GM12878 (cell line): ENCODE data around the gene NMT1. TPM values are rescaled to one million over a fixed set of nuclear protein-coding genes. Genes with fewer than 3 reads are reported as not detected.

ENCODE experiments used
- ATAC-seq: fragments of 200-7000 bp; cut with Tn5 transposase; 3 replicates; pipeline ENCODE4 v1.9.1; 2020; ENCODE audit warnings: mild to moderate bottlenecking, moderate library complexity
- BruUV-seq: library from RNA; stranded (reverse); fragments of 400-500 nt; replicated peaks from 2 replicates; lab custom pipeline; 2021; lab: Mats Ljungman, UMichigan
- CTCF ChIA-PET: fragments of 300-600 bp; sonication (Branson Sonifier 250); formaldehyde crosslinking; extraction: SDS; loops from one replicate; lab custom pipeline; 2021; ENCODE audit warnings: inconsistent platforms; lab: Yijun Ruan, JAX
- POLR2A ChIA-PET: fragments of 350-600 bp; formaldehyde crosslinking; extraction: SDS; loops from one replicate; lab custom pipeline; 2021; ENCODE audit warnings: inconsistent platforms; lab: Charles Lee
- RAD21 ChIA-PET: fragments of 300-600 bp; sonication (Branson Sonifier 250); formaldehyde crosslinking; loops from one replicate; lab custom pipeline; 2023; ENCODE audit warnings: antibody characterized with exemption; ENCODE audit not compliant: unreplicated experiment; lab: Charles Lee
- SMC1A ChIA-PET: fragments of 300-600 bp; sonication (Branson Sonifier 250); formaldehyde crosslinking; loops from one replicate; lab custom pipeline; 2023; ENCODE audit not compliant: unreplicated experiment, uncharacterized antibody; lab: Charles Lee
- DNase-seq: peaks from one replicate; pipeline ENCODE4 v3.0.0-alpha.2; 2011; ENCODE audit warnings: low read depth, low spot score
- FAIRE-seq: peaks from 3 replicates; lab custom pipeline; 2011; peaks lifted over from hg19 to GRCh38; lab: Jason Lieb, UNC
- H2AFZ ChIP-seq: 2 replicates; pipeline ENCODE4 v1.6.0; 2011; ENCODE audit warnings: low read depth, low read length, control low read depth; ENCODE audit not compliant: control insufficient read depth
- H3K27ac ChIP-seq: 2 replicates; pipeline ENCODE4 v1.5.1; 2011; ENCODE audit warnings: control low read depth; ENCODE audit not compliant: control insufficient read depth, insufficient read depth
- H3K27me3 ChIP-seq, 2 experiments: replicated peaks in 1 of 2; 2 replicates each; pipeline versions ENCODE4 v1.6.0 to v1.6.1; 2011; ENCODE audit warnings: low read length in 1 of 2; ENCODE audit not compliant: control insufficient read depth in 2 of 2, insufficient read depth in 2 of 2
- H3K36me3 ChIP-seq, 2 experiments: 2 replicates each; pipeline ENCODE4 v1.5.1; 2011; ENCODE audit warnings: low read length in 1 of 2; ENCODE audit not compliant: control insufficient read depth in 2 of 2, insufficient read depth in 2 of 2
- H3K4me1 ChIP-seq: 2 replicates; pipeline ENCODE4 v1.6.1; 2011; ENCODE audit warnings: mild to moderate bottlenecking, low read length, moderate library complexity, mixed read lengths; ENCODE audit not compliant: control insufficient read depth, insufficient read depth
- H3K4me2 ChIP-seq: 2 replicates; pipeline ENCODE4 v1.6.0; 2011; ENCODE audit warnings: control low read depth; ENCODE audit not compliant: control insufficient read depth, insufficient read depth
- H3K4me3 ChIP-seq: fragments of 200-600 bp; sonication (generic); 2 replicates; pipeline ENCODE4 v1.5.1; 2016
- H3K79me2 ChIP-seq: 2 replicates; pipeline ENCODE4 v1.6.0; 2011; ENCODE audit warnings: low read length; ENCODE audit not compliant: control insufficient read depth, insufficient read depth
- H3K9ac ChIP-seq: 2 replicates; pipeline ENCODE4 v1.8.0; 2011; ENCODE audit warnings: low read length, control low read depth, mixed read lengths; ENCODE audit not compliant: control insufficient read depth, insufficient read depth
- H3K9me3 ChIP-seq: replicated peaks from 3 replicates; pipeline ENCODE4 v1.5.1; 2011; ENCODE audit warnings: mild to moderate bottlenecking, low read length; ENCODE audit not compliant: control insufficient read depth, insufficient read depth
- H4K20me1 ChIP-seq: 2 replicates; pipeline ENCODE4 v1.6.0; 2011; ENCODE audit not compliant: control insufficient read depth, insufficient read depth
- BCL3 ChIP-seq: IDR thresholded peaks from 2 replicates; pipeline ENCODE4 v1.6.1; 2011; ENCODE audit warnings: borderline replicate concordance, low read depth, mild to moderate bottlenecking, moderate library complexity, low read length; ENCODE audit not compliant: insufficient read depth, poor library complexity, severe bottlenecking
- DPF2 ChIP-seq: fragments of 450-650 bp; IDR thresholded peaks from 2 replicates; pipeline ENCODE4 v1.6.1; 2017; ENCODE audit warnings: mild to moderate bottlenecking
- GABPA ChIP-seq: IDR thresholded peaks from 2 replicates; pipeline ENCODE4 v1.6.1; 2014; ENCODE audit warnings: antibody characterized with exemption, low read depth, mild to moderate bottlenecking, inconsistent platforms
- IRF4 ChIP-seq: IDR thresholded peaks from 2 replicates; pipeline ENCODE4 v1.6.1; 2011; ENCODE audit warnings: low read depth, low read length
- NRF1 ChIP-seq: conservative IDR thresholded peaks from 2 replicates; pipeline ENCODE4 v1.6.1; 2011; ENCODE audit warnings: mild to moderate bottlenecking, low read depth, low read length, improper control_type of control experiment
- PKNOX1 ChIP-seq: fragments of 450-650 bp; IDR thresholded peaks from 2 replicates; pipeline ENCODE4 v1.6.1; 2016; ENCODE audit warnings: mild to moderate bottlenecking
- RAD21 ChIP-seq: IDR thresholded peaks from 2 replicates; pipeline ENCODE4 v1.6.1; 2011; ENCODE audit warnings: mild to moderate bottlenecking, low read depth, low read length, moderate library complexity; ENCODE audit not compliant: insufficient read depth
- SMARCA5 ChIP-seq: fragments of 450-650 bp; IDR thresholded peaks from 2 replicates; pipeline ENCODE4 v1.6.1; 2017; ENCODE audit warnings: mild to moderate bottlenecking
- YY1 ChIP-seq: IDR thresholded peaks from 2 replicates; pipeline ENCODE4 v1.6.1; 2011; ENCODE audit warnings: low read depth, mild to moderate bottlenecking, low read length
- ZBTB11 ChIP-seq: fragments of 450-650 bp; formaldehyde crosslinking; IDR thresholded peaks from 2 replicates; pipeline ENCODE4 v1.5.0; 2022; ENCODE audit warnings: mild to moderate bottlenecking, missing genetic modification characterization
- ZSCAN29 ChIP-seq: fragments of 450-650 bp; IDR thresholded peaks from 2 replicates; pipeline ENCODE4 v1.6.1; 2017; ENCODE audit warnings: mild to moderate bottlenecking, moderate library complexity
- WGBS: methylation state at CpG from one replicate; pipeline ENCODE4 v1.1.6; 2016; ENCODE audit warnings: low lambda C conversion rate; ENCODE audit not compliant: insufficient replicate concordance, insufficient coverage; ENCODE audit errors: missing lambda C conversion rate; 5-methylcytosine and 5-hydroxymethylcytosine counted together
- in situ Hi-C: fragments of 300-500 bp; cut with MboI; formaldehyde crosslinking; loops from 9 replicates; pipeline ENCODE4 v1.14.3; 2018; ENCODE audit warnings: mixed read lengths
- intact Hi-C: fragments of 100-400 bp; cut with micrococcal nuclease; formaldehyde crosslinking; loops from one replicate; pipeline ENCODE4 v1.14.2; 2022; ENCODE audit not compliant: unreplicated experiment
- polyA plus RNA-seq, 11 experiments: library from polyadenylated mRNA; depleted of rRNA in 4 of 11; unstranded in 6 of 11; stranded (reverse) in 5 of 11; fragments of >200 nt; fragmentation: Nextera tagmentation in 4 of 11; fragmentation: Illumina TruSeq in 1 of 11; extraction: Ambion mirVana in 4 of 11; extraction: Trizol in 1 of 11; gene quantifications; 1 replicate in 1 of 11; 2 replicates in 10 of 11; pipeline versions ENCODE4 v1.2.1 to v1.2.3, GENCODE V29; 2011 to 2016; ENCODE audit warnings: inconsistent platforms in 2 of 11, missing spikeins in 2 of 11, low read depth in 1 of 11
- total RNA-seq, 4 experiments: library from RNA; depleted of rRNA in 3 of 4; stranded (reverse); fragments of >200 nt in 3 of 4; fragmentation: Illumina TruSeq in 1 of 4; extraction: Trizol in 1 of 4; gene quantifications; 2 replicates each; pipeline versions ENCODE4 v1.2.1 to v1.2.3, GENCODE V29; 2013 to 2021

NMT1 gene
- total and polyA plus RNA-seq, 10 of the 15 experiments (the other 5 are each of a cell fraction or from before 2014, with no cell fraction given) = 96.7 to 395 (median 222) TPM

GRCh38 chr17:45042346-45043120 is 18.6 kb upstream of the NMT1 start (continued):
- TF ChIP-seq ZSCAN29 (no peak), ZBTB11 (CRISPR knock-in tag) (no peak), GABPA (no peak), SMARCA5 (0 out of 2 replicates have a peak, but pooled peaks have one; percentile 23), DPF2 (no peak), YY1 (no peak), IRF4 (no peak)
- TF ChIP-seq, all 136 proteins: peak for 9

GRCh38 chr17:45043813-45044540 is 17.1 kb upstream of the NMT1 start:
- H2AFZ ChIP-seq = no peak overlapping the region
- in situ Hi-C loops = no loop called here
- ChIA-PET SMC1A (interaction anchor here (1.2 to 1.7 kb wide), 2 partner anchors 18 to 21 kb away, joined by 3 read pairs; no protein-coding TSS in a partner anchor), RAD21 (interaction anchor here (1.3 to 1.9 kb wide), 3 partner anchors 21 to 106 kb away, joined by 3 to 5 read pairs (median 3); no protein-coding TSS in a partner anchor), CTCF (interaction anchor here (0.6 kb wide), 1 partner anchor 202 kb away, joined by 3 read pairs; no protein-coding TSS in a partner anchor), POLR2A (interaction anchor here (2.3 kb wide), 2 partner anchors 12 to 17 kb away, joined by 11 to 12 read pairs; partner anchors contain the start of gene NMT1)
- no peak overlapping the region for H3K4me2 ChIP-seq
- H3K36me3 ChIP-seq = peaks cover 0 to 1% of the 10 kb centered on the region in 2 experiments; a peak in 1 of 4 replicates
- intact Hi-C loops = no loop called here
- BruUV-seq = no TSS peak
- no peaks in the 10 kb centered on the region for H3K27me3 ChIP-seq
- WGBS = 95% methylated on average over 18 of the region's 18 CpGs
- no peak overlapping the region for H3K27ac ChIP-seq
- no peak for ATAC-seq
- no peak overlapping the region for H3K9ac ChIP-seq
- H3K9me3 ChIP-seq = no peaks in the 10 kb centered on the region
- H3K4me3 ChIP-seq = no peak overlapping the region
- no peaks in the 10 kb centered on the region for H4K20me1 ChIP-seq
- no peak for FAIRE-seq
- peaks cover 16% of the 10 kb centered on the region for H3K4me1 ChIP-seq
- no peak for DNase-seq
- H3K79me2 ChIP-seq = peaks cover 42% of the 10 kb centered on the region
- TF ChIP-seq NRF1 (no peak), RAD21 (no peak), BCL3 (no peak), PKNOX1 (no peak)
